HG03575 (cell line): ENCODE data around the gene LOC101059915.

Source experiments
- ATAC-seq: cut with Tn5 transposase; IDR thresholded peaks from one replicate; pipeline ENCODE4 v1.9.1; 2021; ENCODE audit not compliant: unreplicated experiment, insufficient number of reproducible peaks, low FRiP score; ENCODE audit errors: extremely low read depth

The LOC101059915 gene

DNA sequence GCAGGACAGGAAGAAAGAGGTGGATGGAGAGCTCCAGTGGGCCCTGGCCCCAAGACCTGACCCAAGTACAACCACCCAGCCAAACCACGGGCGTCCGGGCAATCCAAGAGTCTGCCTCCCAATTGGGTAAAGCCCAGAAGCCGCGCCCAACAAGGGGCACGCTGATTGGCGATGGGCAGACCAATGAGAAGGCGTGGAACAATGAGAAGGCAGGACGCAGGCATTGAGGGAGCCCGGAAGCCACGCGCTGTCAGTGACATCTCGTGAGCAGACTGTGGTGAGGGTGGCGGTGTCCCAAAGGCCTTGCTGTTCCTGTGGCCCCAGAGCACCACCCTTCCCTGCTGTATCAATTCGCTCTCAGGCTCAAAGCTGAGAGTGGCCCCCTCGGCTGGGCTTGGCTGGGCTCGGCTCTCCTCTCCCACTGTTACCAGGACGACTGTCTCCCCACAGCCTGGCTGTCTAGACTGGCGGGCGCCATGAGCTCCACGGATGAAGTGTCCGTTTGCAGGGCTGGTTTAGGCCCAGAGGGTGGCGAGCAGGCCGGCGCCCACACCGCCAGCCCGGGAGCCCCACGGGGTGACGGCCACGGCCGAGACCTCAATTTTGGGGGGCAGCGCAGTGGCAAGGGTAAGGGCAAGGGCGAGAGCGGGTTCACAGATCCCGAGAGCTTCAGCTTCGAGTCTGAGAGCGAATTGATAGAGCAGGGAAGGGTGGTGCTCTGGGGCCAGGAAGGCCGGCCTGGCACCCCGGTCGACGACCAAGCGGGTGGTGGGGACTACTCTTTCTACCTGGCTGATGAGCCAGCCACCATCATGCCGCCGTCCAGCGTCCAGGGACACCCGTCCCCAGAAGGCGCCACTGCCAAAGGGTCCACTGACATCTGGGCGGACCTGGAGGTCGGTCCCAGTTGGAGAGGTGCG, at the start of gene LOC101059915:
Gene LOC101059915, plus strand, starts transcription at position 219 of the 920 bp plus-strand sequence.
- no peak for ATAC-seq

DNA sequence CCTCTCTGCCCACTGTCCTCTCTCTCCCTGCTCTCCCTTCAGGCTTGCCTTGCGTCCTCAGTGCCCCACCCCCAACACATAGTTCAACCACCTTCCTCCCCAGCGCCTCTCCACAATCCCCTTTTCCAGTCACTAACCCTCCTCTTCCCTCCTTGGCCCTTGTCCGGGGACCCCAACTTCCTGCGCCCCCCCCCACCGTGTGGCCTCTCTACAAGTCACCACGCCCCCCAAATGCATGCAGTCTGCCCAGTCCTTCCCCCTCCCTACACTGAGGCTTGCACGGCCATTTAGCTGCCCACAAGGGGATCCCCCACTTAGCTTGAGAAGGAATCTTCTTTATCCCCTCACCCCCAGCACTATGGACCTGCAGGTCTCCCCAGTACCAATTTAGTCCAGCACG, 49.6 kb upstream of the LOC101059915 start:
- ATAC-seq, result no peak

DNA sequence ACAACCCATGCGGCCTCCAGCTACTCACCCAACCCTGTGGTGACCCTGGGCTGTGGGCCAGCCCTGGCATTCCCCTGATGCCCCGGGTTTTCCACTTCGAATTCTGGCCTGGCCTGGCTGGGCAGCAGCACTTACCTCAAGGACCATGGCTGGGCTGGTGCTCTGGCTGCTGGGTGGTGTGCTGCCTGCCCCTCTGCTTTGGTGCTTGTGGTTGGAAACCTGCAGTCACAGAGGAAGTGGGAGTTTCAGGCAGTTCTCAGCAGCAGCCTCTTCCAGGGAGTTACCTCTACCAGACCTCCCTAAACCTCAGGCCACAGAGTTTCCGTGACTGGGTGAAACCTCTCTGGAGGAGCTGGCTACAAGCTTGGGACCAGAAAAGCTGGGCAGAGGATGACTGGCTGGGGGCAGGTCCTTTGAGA, 49.0 kb upstream of the LOC101059915 start, which contains the start of gene CXCR3:
Gene CXCR3, minus strand, starts transcription at position 209 of the 419 bp plus-strand sequence. Its CDS starts 62 bp downstream, at position 147.
- no peak for ATAC-seq

DNA sequence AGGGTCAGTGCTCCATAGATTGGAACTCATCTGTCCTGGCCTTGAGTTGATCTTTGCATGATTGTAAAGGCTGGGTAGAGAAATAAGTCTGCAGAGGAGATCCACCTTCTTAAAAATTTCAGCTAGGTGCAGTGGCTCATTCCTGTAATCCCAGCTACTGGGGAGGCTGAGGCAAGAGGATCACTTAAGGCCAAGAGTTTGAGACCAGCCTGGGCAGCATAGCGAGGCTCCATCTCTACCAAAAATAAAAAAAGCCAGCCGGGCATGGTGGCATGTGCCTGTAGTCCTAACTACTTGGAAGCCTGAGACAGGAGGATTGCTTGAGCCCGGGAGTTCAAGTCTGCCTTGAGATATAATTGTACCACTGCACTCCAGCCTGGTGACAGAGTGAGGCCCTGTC, 48.6 kb upstream of the LOC101059915 start:
- no peak for ATAC-seq

DNA sequence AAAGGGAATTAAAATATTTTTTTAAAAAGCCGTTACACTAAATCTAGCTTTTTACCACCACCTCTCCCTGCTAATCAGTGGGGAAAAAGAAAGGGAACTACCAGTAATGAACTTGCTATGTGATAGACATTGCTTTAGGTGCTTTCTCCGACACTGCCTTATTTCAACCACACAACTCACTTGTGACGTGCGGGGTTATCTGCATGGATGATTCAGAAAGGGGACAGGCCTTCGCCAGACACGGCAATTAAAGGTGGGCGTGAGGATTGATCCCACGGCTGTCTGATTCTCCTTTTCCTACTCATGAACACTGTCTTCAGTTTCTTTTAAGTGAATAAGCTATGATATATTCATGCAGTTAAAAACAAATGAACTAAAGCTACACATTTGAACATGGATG, 48.2 kb upstream of the LOC101059915 start:
- ATAC-seq, result no peak

DNA sequence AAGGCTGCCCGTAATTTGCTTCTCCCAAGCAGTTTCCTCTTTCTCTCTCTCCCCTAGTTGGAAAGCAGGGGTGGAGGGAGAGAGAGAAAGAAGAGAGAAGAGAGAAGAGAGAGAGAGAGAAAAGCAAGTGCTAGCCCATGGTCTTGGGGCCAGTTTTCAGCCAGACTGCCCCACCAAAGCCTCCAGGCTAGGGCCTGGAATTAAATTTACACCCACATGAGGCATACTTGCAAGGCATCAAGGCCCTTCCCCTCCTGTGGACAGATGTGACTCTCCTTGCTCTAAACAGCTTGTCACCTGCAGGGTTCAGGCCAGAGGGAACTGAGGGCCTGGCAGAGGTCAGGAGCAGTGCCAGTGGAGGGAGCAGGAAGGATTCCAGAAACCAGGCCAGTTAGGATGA, 47.4 kb upstream of the LOC101059915 start:
- ATAC-seq, result no peak

DNA sequence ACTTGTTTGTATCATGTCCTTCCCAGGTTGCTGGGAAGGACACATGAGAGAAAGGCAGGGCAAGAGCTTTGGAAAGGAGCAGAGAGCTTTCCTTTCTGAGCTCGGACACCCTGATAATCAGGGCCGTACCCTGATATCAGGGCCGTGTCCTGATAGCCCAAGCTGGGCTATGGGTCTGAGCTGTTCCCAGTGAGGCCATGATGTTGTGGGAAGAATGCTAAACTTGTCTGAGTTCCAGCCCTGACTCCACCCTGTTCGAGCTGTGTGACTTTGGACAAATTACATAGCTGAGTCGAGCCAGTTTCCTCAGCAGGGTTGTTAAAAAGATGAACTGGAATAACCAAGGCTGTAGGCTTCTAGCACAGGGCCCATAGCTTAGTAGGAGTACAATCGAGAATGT, 45.7 kb upstream of the LOC101059915 start:
- no peak for ATAC-seq

DNA sequence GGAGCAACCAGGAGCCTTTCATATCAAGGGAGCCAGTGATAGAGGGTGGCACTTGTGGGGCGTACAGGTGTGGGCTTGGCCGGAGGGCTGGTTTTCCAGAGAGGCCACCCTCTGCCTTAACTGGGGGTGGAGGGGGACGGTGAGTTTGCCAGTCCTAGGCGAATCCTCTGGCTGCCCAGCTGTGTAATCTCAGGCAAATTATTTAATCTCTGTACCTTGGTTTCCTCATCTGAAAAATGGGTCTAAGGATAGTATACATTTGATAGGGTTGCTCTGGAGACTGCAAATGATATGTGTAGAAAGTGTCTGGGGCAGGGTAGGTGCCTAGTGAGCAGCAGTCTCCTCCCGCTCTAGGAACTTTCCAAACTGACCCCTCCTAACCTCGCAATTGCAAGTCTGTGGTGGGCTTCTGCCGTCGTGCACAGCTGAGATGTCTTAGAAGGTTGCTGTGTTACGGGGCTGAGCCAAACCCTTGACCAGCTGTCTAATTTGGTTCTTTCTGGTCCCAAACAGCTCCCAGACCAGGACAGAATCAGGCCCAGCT, 45.2 kb upstream of the LOC101059915 start:
- ATAC-seq, result no peak

DNA sequence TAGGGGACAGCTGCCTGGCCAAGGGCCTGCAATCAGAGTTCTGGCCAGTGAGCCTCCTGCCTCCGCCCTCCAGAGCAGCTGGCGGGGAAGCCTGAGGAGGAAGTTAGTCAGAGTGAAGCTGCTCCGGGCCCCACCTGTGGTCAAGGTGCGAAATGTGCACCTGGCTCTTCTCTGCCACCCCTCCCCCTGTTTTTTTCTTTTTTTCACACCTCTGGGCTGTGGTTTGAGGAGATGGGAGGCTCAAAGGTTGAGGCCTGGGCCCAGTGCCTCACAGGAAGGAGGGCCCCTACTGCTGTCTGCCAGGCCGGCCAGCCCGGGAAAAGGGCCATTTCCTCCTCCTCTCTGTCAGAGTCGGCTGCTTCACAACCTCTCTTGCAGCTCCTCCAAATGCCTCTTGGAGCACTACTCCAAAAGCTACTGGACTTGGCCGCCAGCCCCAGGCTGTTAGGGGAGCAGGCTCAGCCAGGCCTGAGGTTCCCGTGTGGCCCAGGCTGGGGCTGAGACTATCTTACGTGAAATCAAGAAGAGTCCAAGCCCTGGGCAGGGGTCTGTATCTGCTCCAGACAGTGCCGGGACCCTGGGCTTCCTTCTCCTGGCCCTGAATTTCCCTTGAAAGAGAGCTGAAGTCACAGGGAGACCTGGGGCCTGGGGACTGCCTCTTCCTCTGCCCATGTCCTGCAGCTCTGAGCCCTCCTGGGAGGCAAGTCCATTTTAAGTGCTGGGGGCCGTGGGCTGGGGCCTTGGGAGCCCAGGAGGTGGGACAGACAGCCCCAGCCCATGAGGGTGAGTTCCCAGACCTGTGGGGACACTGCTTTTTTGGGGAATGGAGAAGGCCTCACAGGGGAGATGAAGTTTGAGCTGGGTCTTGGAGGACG, 44.5 kb upstream of the LOC101059915 start:
- no peak for ATAC-seq

DNA sequence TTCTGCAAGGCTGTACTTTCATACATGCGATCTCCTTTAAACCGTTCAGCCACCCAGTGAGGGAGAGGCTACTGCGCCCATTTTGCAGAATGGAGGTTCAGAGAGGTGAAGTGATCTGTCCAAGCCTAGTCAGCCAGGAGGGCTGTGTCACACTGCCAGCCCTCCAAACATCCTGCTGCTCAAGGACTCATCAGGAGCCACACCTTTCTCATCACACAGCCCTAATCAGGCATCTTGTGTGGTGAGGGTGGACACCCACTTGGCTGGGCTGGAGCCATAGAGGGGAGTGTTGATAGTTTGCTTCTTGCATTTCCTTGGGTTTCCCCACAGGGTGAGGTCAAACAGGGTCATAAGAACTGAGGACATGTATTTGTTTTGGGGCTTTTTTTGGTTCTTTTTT, 43.6 kb upstream of the LOC101059915 start:
- no peak for ATAC-seq

DNA sequence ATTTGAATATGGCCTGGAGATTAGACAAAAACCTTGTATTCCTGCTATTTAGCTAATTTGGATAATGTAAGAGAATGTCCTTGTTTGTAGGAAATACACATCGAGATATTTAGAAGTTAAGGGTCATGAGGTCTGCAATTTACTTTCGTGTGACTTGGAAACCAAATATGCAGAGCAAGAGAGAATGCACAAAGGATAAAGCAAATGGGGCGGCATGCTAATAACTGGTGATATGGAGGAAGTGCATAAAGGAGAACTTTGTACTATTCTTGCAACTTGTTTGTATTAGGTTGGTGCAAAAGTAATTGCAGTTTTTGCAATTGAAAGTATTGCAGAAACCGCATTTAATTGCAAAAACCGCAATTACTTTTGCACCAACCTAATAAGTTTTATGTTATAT, 41.9 kb upstream of the LOC101059915 start:
- ATAC-seq, result no peak

DNA sequence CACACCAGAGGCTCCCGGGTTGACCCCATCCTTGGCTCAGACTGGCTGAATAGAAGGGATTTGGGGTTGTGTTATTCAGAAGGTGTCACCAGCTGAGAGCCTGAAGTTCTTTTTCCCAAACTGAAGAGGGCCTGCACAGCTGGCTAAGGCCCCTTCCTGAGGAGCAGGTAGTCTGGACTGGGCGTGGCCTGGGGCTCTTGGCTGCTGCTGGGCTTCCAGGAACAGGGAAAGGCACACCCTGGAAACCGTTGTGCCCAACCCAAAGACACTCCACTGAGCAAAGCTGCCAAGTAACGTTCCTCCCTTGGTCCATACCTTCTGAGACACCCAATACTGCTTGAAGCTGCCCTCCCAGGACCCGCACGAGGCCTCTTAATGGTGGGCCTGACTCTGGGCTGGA, 40.8 kb upstream of the LOC101059915 start:
- ATAC-seq, result no peak

DNA sequence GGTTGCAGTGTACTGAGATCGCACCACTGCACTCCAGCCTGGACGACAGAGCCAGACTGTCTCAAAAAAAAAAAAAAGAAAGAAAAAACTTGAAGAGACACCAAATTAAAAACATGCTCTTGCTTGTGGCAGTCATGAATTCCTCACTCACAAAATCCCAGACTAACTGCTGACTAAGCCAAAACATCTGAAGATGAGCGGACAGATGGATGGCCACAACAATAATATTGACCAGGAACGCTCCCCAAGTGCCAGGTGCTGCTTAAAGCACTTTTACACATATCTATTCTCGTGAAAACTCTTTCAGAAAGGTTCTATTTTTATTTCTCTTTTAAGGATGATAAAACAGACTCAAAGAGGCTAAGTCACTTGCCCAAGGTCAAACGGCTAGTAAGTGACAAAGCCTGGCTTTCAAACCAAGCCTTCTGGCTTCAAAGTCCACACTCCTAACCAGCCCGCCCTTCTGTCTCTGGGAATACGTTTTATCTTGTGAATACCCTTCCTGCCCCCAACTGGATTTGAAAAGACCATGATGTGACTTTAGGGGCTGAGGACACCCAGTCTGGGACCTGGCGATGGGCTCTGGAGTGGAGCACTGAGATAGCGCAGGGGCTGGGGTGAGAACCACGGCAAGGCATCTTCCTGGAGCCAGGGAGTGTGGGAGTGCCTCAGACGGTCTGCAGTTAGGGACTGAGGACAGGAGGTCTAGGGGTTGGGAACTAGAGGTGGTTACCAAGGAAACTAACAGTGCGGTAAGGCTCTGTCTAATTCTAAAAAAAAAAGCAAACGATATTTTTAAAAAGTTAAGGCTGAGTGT, 39.5 kb upstream of the LOC101059915 start:
- no peak for ATAC-seq

DNA sequence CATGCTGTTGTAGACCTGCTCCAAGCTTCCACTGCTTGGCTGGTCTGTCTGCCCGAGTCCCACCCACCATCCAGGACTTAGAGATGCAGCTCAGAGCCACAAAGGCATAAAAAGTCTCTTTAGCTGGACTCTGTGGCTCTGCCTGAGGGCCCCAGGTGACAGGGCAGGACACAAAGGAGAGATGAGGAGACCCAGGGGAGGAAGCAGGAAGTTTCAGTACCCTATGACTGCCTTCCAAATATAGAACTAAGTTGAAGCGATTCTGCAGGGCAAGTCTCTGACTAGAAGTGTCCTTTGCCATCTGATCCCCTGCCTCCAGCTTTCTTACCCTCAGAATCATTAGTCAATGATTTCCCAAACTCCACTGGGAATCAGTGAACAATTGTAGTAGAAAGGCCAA, 37.9 kb upstream of the LOC101059915 start:
- ATAC-seq, result no peak

DNA sequence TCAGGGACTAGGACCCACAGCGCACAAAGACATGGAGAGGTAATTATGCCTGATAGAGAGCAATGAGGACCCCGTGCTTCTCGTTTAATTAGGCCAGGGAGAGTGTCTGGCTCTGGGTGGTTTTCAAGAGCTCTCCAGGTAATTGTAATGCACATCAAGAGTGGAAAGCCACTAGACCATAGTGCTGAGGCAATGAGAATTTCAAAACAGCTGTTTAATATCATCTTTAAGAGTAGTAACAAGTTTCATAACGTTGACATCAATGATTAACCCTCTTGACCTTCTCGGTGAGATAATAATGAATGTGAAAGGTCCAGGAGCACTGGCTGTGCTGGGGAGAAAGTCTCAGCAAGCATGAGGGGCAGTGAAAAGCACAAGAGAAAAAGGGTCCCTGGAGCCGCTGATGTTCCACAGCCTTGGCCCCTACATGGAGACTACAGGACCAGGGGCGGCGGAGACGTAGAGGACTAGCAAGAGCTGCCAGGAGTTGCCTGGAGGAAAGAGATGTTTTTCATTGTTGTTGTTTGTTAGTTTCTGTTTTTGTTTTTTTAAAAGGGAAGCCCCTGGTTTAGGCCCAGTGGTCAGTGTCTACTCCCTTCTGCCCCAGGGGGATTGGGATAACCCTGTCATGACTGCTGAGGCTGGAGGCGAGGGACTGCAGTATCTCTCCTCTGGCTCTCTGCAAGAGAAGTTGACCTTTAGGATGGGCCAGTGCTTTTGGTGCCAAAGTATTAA, 34.3 kb upstream of the LOC101059915 start:
- no peak for ATAC-seq

DNA sequence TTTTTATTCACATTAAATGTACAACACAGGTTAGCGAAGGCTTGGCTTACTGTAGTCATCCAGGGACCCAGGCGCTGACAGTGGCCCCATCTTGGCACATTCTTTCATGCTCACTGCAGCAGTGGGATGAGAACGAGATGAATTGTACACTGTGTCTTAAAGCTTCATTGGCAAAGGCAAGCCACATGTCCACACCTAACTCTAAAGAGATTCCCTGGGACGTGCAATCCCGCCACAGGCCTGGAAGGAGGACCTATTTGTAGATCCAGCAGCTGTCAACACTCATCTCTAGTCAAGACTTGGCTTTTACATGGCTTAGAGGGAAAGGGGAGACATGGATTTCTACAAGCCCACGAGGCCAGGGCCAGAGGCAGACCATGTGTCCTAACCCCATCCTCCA, 33.0 kb upstream of the LOC101059915 start:
- no peak for ATAC-seq

DNA sequence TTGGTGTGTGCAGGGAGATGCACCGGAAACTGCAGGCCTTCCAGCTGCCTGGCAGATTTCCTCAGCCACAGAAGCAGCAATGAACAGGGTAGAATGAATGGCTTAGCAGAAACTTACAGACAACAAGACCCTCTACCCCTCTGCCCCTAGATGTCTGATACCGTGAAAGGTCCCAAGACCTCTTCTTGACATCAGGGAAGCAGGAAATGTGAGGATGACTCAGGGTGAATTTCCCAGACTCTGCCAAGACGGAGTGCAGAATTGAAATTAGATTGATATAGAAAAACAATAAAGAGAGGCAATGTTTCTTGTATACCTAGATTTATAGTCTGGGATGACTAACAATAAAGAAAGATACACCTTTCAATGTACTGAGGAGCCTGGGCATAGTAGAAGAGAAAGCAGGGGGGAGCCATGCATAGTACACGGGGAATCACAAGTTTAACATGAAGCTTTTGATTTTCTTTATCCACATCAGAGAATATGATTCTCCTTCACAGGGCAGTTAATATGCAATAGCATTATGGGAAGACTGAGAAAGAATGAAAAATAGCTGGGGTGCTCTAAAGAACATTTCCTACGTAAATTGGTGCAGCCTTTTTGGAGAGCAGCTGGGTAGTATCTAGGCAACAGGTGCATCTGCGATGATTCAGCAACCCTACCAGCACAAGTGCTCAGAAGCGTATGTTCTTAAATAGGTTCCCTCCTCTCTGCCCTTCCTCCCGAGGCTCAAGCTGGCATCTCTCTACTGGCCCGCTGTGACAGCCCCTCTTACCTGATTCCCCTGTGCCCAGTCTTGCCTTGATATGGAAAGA, 30.7 kb upstream of the LOC101059915 start:
- ATAC-seq, result no peak
